ENCODE data around the gene EP400.
"Not testable (repeated sequence)": the region's sequence is repeated elsewhere in the genome, so short reads cannot be mapped to it uniquely, and the experiment has no call there.

EP400 gene

GRCh38 chr12:131928711-131929580 lies 20.8 kb upstream of the EP400 start, which contains the start of gene PUS1:
TSS of gene PUS1 (plus strand) at chr12:131929276. CDS start at chr12:131929723, 447 bp downstream.
- peak; percentile 96 for DNase-seq

GRCh38 chr12:131929581-131930456 lies 19.9 kb upstream of the EP400 start:
- peak; percentile 31 for DNase-seq

GRCh38 chr12:131930510-131930909 lies 19.2 kb upstream of the EP400 start:
- DNase-seq: no peak

GRCh38 chr12:131933387-131933786 lies 16.4 kb upstream of the EP400 start:
- no peak for DNase-seq

- DNase-seq: no peak
Observed at GRCh38 chr12:131934535-131934934, 15.2 kb upstream of the EP400 start.

GRCh38 chr12:131938082-131938481 lies 11.7 kb upstream of the EP400 start:
- DNase-seq: no peak

GRCh38 chr12:131939007-131939406 lies 10.7 kb upstream of the EP400 start:
- DNase-seq: no peak

- no peak for DNase-seq
Observed at GRCh38 chr12:131940141-131940547, 9.6 kb upstream of the EP400 start.

- DNase-seq: no peak
Observed at GRCh38 chr12:131941116-131941986, 8.4 kb upstream of the EP400 start.

GRCh38 chr12:131941987-131942341 lies 7.8 kb upstream of the EP400 start:
- no peak for DNase-seq

GRCh38 chr12:131942671-131943070 lies 7.1 kb upstream of the EP400 start:
- no peak for DNase-seq

- DNase-seq: no peak
Observed at GRCh38 chr12:131943389-131943788, 6.4 kb upstream of the EP400 start.

GRCh38 chr12:131943876-131944275 lies 5.9 kb upstream of the EP400 start:
- no peak for DNase-seq

- DNase-seq: no peak
Observed at GRCh38 chr12:131944601-131945251, 5.0 kb upstream of the EP400 start.

- no peak for DNase-seq
Observed at GRCh38 chr12:131946757-131947156, 3.0 kb upstream of the EP400 start.

GRCh38 chr12:131947482-131948027 lies 2.2 kb upstream of the EP400 start:
- no peak for DNase-seq

GRCh38 chr12:131948166-131948712 lies 1.5 kb upstream of the EP400 start:
- no peak for DNase-seq

GRCh38 chr12:131948713-131949430 lies 870 bp upstream of the EP400 start:
- peak; percentile 23 for DNase-seq

GRCh38 chr12:131950182-131950913 lies 606 bp downstream of the EP400 start:
- peak; percentile 31 for DNase-seq

GRCh38 chr12:131953810-131954209 lies 4.1 kb downstream of the EP400 start:
- not testable (repeated sequence) for DNase-seq

Measured in CD4-positive, alpha-beta T cell treated with Interleukin-21 for 1 hour (primary cell).